PC-9 (cell line): ENCODE results near the gene PPA1. TPM values are rescaled to one million over a fixed set of nuclear protein-coding genes. Genes with fewer than 3 reads are reported as not detected.

Source experiments
- BruUV-seq: library from RNA; stranded (reverse); fragments of 400-500 nt; replicated peaks from 2 replicates; lab custom pipeline; 2021; lab: Mats Ljungman, UMichigan
- CTCF ChIA-PET: fragments of 300-600 bp; sonication (Branson Sonifier 250); formaldehyde crosslinking; loops from one replicate; lab custom pipeline; 2022; ENCODE audit warnings: antibody characterized with exemption; lab: Charles Lee
- POLR2A ChIA-PET: fragments of 300-600 bp; sonication (Branson Sonifier 250); formaldehyde crosslinking; loops from one replicate; lab custom pipeline; 2022; ENCODE audit warnings: antibody characterized with exemption; ENCODE audit not compliant: unreplicated experiment; lab: Charles Lee
- DNase-seq, 2 experiments: peaks; one replicate each; pipeline versions ENCODE4 v3.0.0 to v3.0.0-alpha.2; 2015 to 2022; ENCODE audit warnings: mixed read lengths in 1 of 2
- H2AFZ ChIP-seq: fragments of 200-600 bp; sonication (generic); 2 replicates; pipeline ENCODE4 v1.8.1; 2017; ENCODE audit warnings: antibody characterized with exemption
- H3F3A ChIP-seq: fragments of 200-600 bp; sonication (generic); 2 replicates; pipeline ENCODE4 v1.8.1; 2017; ENCODE audit warnings: antibody characterized with exemption, mild to moderate bottlenecking, low read depth; ENCODE audit not compliant: insufficient read depth
- H3K27ac ChIP-seq: fragments of 200-600 bp; sonication (generic); 2 replicates; pipeline ENCODE4 v1.6.1; 2016; ENCODE audit warnings: mixed run types
- H3K27me3 ChIP-seq: fragments of 200-600 bp; sonication (generic); 2 replicates; pipeline ENCODE4 v1.6.1; 2016; ENCODE audit warnings: low read depth, mixed run types; ENCODE audit not compliant: insufficient read depth
- H3K36me3 ChIP-seq: fragments of 200-600 bp; sonication (generic); 2 replicates; pipeline ENCODE4 v1.6.1; 2016; ENCODE audit warnings: low read depth, mixed run types
- H3K4me1 ChIP-seq: fragments of 200-600 bp; sonication (generic); replicated peaks from 2 replicates; pipeline ENCODE4 v1.6.1; 2016; ENCODE audit warnings: mixed run types; ENCODE audit not compliant: insufficient read depth
- H3K4me2 ChIP-seq: fragments of 200-600 bp; sonication (generic); 2 replicates; pipeline ENCODE4 v1.6.1; 2017; ENCODE audit warnings: mixed run types
- H3K4me3 ChIP-seq: fragments of 200-600 bp; sonication (generic); 2 replicates; pipeline ENCODE4 v1.6.1; 2016; ENCODE audit warnings: mixed run types
- H3K79me2 ChIP-seq: fragments of 200-600 bp; sonication (generic); 2 replicates; pipeline ENCODE4 v1.6.1; 2017; ENCODE audit warnings: low read depth, mixed run types
- H3K9me2 ChIP-seq: fragments of 200-600 bp; sonication (generic); 2 replicates; pipeline ENCODE4 v1.8.1; 2017; ENCODE audit warnings: mild to moderate bottlenecking; ENCODE audit not compliant: insufficient read depth
- H3K9me3 ChIP-seq: fragments of 200-600 bp; sonication (generic); 2 replicates; pipeline ENCODE4 v1.8.1; 2016; ENCODE audit warnings: low read depth; ENCODE audit not compliant: insufficient read depth
- H4K20me1 ChIP-seq: fragments of 200-600 bp; sonication (generic); 2 replicates; pipeline ENCODE4 v1.8.1; 2017; ENCODE audit not compliant: insufficient read depth
- EZH2 ChIP-seq: fragments of 200-600 bp; sonication (generic); IDR thresholded peaks from 2 replicates; pipeline ENCODE4 v1.8.0; 2017; ENCODE audit warnings: antibody characterized with exemption, low read depth
- intact Hi-C: fragments of 100-400 bp; cut with micrococcal nuclease; formaldehyde crosslinking; loops from one replicate; pipeline ENCODE4 v1.10.0; 2022; ENCODE audit not compliant: unreplicated experiment
- total RNA-seq: library from RNA; stranded (reverse); gene quantifications from 2 replicates; pipeline ENCODE4 v1.2.3, GENCODE V29; 2021
- TF ChIP-seq, protein P1 (sequence below): fragments of 200-600 bp; sonication (generic); conservative IDR thresholded peaks from 2 replicates; pipeline ENCODE4 v1.6.1; 2017; ENCODE audit warnings: mixed run types, antibody characterized with exemption, mild to moderate bottlenecking, moderate library complexity

PPA1 gene
- total RNA-seq, 1 experiment from 2014 or later = 236 TPM

GRCh38 chr10:70169649-70170364, 63.4 kb downstream of the PPA1 start:
- CTCF ChIA-PET = interaction anchor here (0.6 to 2.1 kb wide), 3 partner anchors 23 to 52 kb away, joined by 4 to 15 read pairs (median 6); partner anchors contain the start of gene TYSND1
- peak overlapping the region; percentile 98 for H3K4me2 ChIP-seq
- 0 out of 2 replicates have a peak overlapping the region, but pooled peaks have one; percentile 68 for H3K27ac ChIP-seq
- no peaks in the 10 kb centered on the region for H3K27me3 ChIP-seq
- DNase-seq = no peak
- no peaks in the 10 kb centered on the region for H3K9me3 ChIP-seq
- H4K20me1 ChIP-seq = peaks cover 48% of the 10 kb centered on the region
- TSS peak; percentile 58 for BruUV-seq
- H2AFZ ChIP-seq = peak overlapping the region; percentile 89
- no peaks in the 10 kb centered on the region for H3K9me2 ChIP-seq
- H3F3A ChIP-seq = peaks cover 15% of the 10 kb centered on the region; the same call in 1 of the 2 replicates
- intact Hi-C loops = loop anchor here (1.0 to 5.0 kb wide), 2 partner anchors 24 to 32 kb away; partner anchors contain the start of gene TYSND1
- peaks cover 62% of the 10 kb centered on the region for H3K79me2 ChIP-seq
- peak overlapping the region; percentile 98 for H3K4me3 ChIP-seq
- peaks cover 36% of the 10 kb centered on the region for H3K4me1 ChIP-seq
- TF ChIP-seq, protein P1, sequence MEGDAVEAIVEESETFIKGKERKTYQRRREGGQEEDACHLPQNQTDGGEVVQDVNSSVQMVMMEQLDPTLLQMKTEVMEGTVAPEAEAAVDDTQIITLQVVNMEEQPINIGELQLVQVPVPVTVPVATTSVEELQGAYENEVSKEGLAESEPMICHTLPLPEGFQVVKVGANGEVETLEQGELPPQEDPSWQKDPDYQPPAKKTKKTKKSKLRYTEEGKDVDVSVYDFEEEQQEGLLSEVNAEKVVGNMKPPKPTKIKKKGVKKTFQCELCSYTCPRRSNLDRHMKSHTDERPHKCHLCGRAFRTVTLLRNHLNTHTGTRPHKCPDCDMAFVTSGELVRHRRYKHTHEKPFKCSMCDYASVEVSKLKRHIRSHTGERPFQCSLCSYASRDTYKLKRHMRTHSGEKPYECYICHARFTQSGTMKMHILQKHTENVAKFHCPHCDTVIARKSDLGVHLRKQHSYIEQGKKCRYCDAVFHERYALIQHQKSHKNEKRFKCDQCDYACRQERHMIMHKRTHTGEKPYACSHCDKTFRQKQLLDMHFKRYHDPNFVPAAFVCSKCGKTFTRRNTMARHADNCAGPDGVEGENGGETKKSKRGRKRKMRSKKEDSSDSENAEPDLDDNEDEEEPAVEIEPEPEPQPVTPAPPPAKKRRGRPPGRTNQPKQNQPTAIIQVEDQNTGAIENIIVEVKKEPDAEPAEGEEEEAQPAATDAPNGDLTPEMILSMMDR = no peak
- no peak for TF ChIP-seq EZH2
- H3K36me3 ChIP-seq = peaks cover 29% of the 10 kb centered on the region; the same call in 1 of the 2 replicates
- POLR2A ChIA-PET = interaction anchor here (0.5 to 1.2 kb wide), 6 partner anchors 23 to 186 kb away, joined by 3 to 32 read pairs (median 7); partner anchors contain the start of gene TYSND1

DNA sequence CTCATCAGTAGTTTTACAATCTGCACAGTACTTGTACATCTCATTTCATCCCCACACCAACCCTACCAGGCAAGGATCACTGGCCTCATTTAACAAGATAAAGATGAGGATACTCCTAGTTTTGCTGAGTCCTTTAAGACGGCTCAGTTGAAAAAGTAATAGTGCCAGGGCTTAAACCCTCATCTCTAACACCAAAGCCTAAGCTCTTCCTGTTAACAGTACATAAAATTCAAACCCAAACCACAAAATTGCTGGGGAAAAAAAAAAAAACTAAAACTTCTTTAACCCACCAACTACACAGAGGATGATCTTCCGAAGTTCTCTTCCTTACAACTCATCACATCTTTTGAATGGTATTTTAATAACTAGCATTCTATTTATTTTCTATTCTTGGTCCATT, 64.2 kb downstream of the PPA1 start:
- Histone ChIP-seq H3F3A (peaks cover 9% of the 10 kb centered on the region; the same call in 1 of the 2 replicates), H2AFZ (no peak overlapping the region), H3K36me3 (peaks cover 30% of the 10 kb centered on the region; the same call in 1 of the 2 replicates), H3K4me3 (peak overlapping the region; percentile 98), H3K4me2 (peak overlapping the region; percentile 98), H3K27me3 (no peaks in the 10 kb centered on the region), H3K9me3 (no peaks in the 10 kb centered on the region), H3K4me1 (peaks cover 31% of the 10 kb centered on the region), H4K20me1 (peaks cover 55% of the 10 kb centered on the region), H3K9me2 (no peaks in the 10 kb centered on the region), H3K27ac (0 out of 2 replicates have a peak overlapping the region, but pooled peaks have one; percentile 68), H3K79me2 (peaks cover 70% of the 10 kb centered on the region)
- CTCF ChIA-PET = interaction anchor here (0.6 to 1.1 kb wide), 2 partner anchors 23 to 525 kb away, joined by 9 read pairs; partner anchors contain the start of gene TYSND1
- POLR2A ChIA-PET = no interaction called here
- no TSS peak for BruUV-seq
- no peak for DNase-seq
- TF ChIP-seq EZH2 = no peak
- TF ChIP-seq, protein P1 = no peak
- intact Hi-C loops = loop anchor here (5.0 kb wide), 1 partner anchor 33 kb away; no protein-coding TSS in a partner anchor

DNA sequence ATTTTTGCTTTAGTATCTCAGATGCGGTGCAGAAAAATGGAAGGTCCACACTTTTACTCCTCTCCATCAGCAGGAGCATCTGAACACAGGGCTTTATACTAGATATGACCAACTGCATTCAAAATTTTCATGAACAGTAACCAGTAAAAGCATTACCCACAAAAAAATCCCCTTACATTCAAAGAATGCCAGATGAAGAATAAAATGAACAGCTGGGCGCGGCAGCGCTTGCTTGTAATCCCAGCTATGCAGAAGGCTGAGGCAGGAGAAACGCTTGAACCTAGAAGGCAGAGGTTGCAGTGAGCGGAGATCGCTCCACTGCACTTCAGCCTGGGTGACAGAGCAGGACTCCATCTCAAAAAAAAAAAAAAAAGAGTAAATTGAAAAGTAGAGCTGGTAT, 66.0 kb downstream of the PPA1 start:
- H3K36me3 ChIP-seq = peaks cover 33% of the 10 kb centered on the region; the same call in 1 of the 2 replicates
- no peak overlapping the region for H3K4me2 ChIP-seq
- DNase-seq = no peak
- peaks cover 23% of the 10 kb centered on the region for H3K4me1 ChIP-seq
- POLR2A ChIA-PET = no interaction called here
- H3K27ac ChIP-seq = no peak overlapping the region
- no peaks in the 10 kb centered on the region for H3K9me2 ChIP-seq
- intact Hi-C loops = loop anchor here (5.0 kb wide), 1 partner anchor 35 kb away; no protein-coding TSS in a partner anchor
- CTCF ChIA-PET = interaction anchor here (0.6 to 0.7 kb wide), 2 partner anchors 56 to 594 kb away, joined by 4 to 10 read pairs; no protein-coding TSS in a partner anchor
- no TSS peak for BruUV-seq
- H3K9me3 ChIP-seq = no peaks in the 10 kb centered on the region
- TF ChIP-seq EZH2 = no peak
- TF ChIP-seq, protein P1 = no peak
- peaks cover 4% of the 10 kb centered on the region; the same call in 1 of the 2 replicates for H3F3A ChIP-seq
- no peak overlapping the region for H3K4me3 ChIP-seq
- peaks cover 71% of the 10 kb centered on the region for H4K20me1 ChIP-seq
- no peaks in the 10 kb centered on the region for H3K27me3 ChIP-seq
- peaks cover 86% of the 10 kb centered on the region for H3K79me2 ChIP-seq
- no peak overlapping the region for H2AFZ ChIP-seq
